ENCODE measurements around the gene ZNF566.

Gene ZNF566

GRCh38 chr19:36456831-36457230, 32.5 kb downstream of the ZNF566 start:
- Histone ChIP-seq H3K4me2 (ENCODE audit: low read depth, low read length, poor library complexity, severe bottlenecking) (no peak overlapping the region), H3F3A (ENCODE audit: low read depth) (no peaks in the 10 kb centered on the region), H3K27me3 (ENCODE audit: insufficient read depth, low read length, poor library complexity, severe bottlenecking) (no peaks in the 10 kb centered on the region), H3K79me2 (ENCODE audit: insufficient read depth, low read length) (no peaks in the 10 kb centered on the region), H4K20me1 (ENCODE audit: insufficient read depth, low read length, poor library complexity, severe bottlenecking) (no peaks in the 10 kb centered on the region), H3K9ac (ENCODE audit: low read depth, low read length, poor library complexity, severe bottlenecking) (no peak overlapping the region), H3K4me1 (ENCODE audit: insufficient read depth, low read length, poor library complexity, severe bottlenecking) (no peaks in the 10 kb centered on the region), H3K4me3 (ENCODE audit: low read length, poor library complexity, severe bottlenecking) (no peak overlapping the region), H3K36me3 (ENCODE audit: insufficient read depth, low read length) (no peaks in the 10 kb centered on the region), H3K9me2 (replicated peaks; ENCODE audit: low read depth, low read length) (no peaks in the 10 kb centered on the region), H3K9me3 (ENCODE audit: insufficient read depth, low read depth, low read length) (peaks cover 4% of the 10 kb centered on the region; the same call in 1 of the 2 replicates), H2AFZ (ENCODE audit: low read length) (no peak overlapping the region)
- TF ChIP-seq CTCF (conservative IDR thresholded peaks at IDR 0.05; ENCODE audit: low read length) = no peak
- TF ChIP-seq EZH2phosphoT487 (IDR thresholded peaks at IDR 0.05; ENCODE audit: borderline replicate concordance) = no peak

- H3K36me3 ChIP-seq (ENCODE audit: insufficient read depth, low read length) = peaks cover 21% of the 10 kb centered on the region
- no peaks in the 10 kb centered on the region for H3F3A ChIP-seq (ENCODE audit: low read depth)
- H3K27me3 ChIP-seq (ENCODE audit: insufficient read depth, low read length, poor library complexity, severe bottlenecking) = no peaks in the 10 kb centered on the region
- TF ChIP-seq CTCF (conservative IDR thresholded peaks at IDR 0.05; ENCODE audit: low read length) (no peak), EZH2phosphoT487 (IDR thresholded peaks at IDR 0.05; ENCODE audit: borderline replicate concordance) (no peak)
- H3K4me1 ChIP-seq (ENCODE audit: insufficient read depth, low read length, poor library complexity, severe bottlenecking) = no peaks in the 10 kb centered on the region
- no peaks in the 10 kb centered on the region for H3K79me2 ChIP-seq (ENCODE audit: insufficient read depth, low read length)
- H2AFZ ChIP-seq (ENCODE audit: low read length) = no peak overlapping the region
- H3K9me2 ChIP-seq (replicated peaks; ENCODE audit: low read depth, low read length) = no peaks in the 10 kb centered on the region
- H3K9ac ChIP-seq (ENCODE audit: low read depth, low read length, poor library complexity, severe bottlenecking) = no peak overlapping the region
- H3K4me3 ChIP-seq (ENCODE audit: low read length, poor library complexity, severe bottlenecking) = no peak overlapping the region
- no peak overlapping the region for H3K4me2 ChIP-seq (ENCODE audit: low read depth, low read length, poor library complexity, severe bottlenecking)
- H4K20me1 ChIP-seq (ENCODE audit: insufficient read depth, low read length, poor library complexity, severe bottlenecking) = no peaks in the 10 kb centered on the region
- H3K9me3 ChIP-seq (ENCODE audit: insufficient read depth, low read depth, low read length) = peaks cover 29% of the 10 kb centered on the region; the same call in 1 of the 2 replicates
Observed at GRCh38 chr19:36449059-36449670, 40.2 kb downstream of the ZNF566 start.

- Histone ChIP-seq H4K20me1 (ENCODE audit: insufficient read depth, low read length, poor library complexity, severe bottlenecking) (no peaks in the 10 kb centered on the region), H3K9me3 (ENCODE audit: insufficient read depth, low read depth, low read length) (no peaks in the 10 kb centered on the region; the same call in 1 of the 2 replicates), H2AFZ (ENCODE audit: low read length) (no peak overlapping the region), H3K9me2 (replicated peaks; ENCODE audit: low read depth, low read length) (no peaks in the 10 kb centered on the region), H3K9ac (ENCODE audit: low read depth, low read length, poor library complexity, severe bottlenecking) (no peak overlapping the region), H3K36me3 (ENCODE audit: insufficient read depth, low read length) (no peaks in the 10 kb centered on the region), H3K4me3 (ENCODE audit: low read length, poor library complexity, severe bottlenecking) (no peak overlapping the region), H3K4me2 (ENCODE audit: low read depth, low read length, poor library complexity, severe bottlenecking) (no peak overlapping the region), H3F3A (ENCODE audit: low read depth) (no peaks in the 10 kb centered on the region), H3K79me2 (ENCODE audit: insufficient read depth, low read length) (no peaks in the 10 kb centered on the region), H3K4me1 (ENCODE audit: insufficient read depth, low read length, poor library complexity, severe bottlenecking) (no peaks in the 10 kb centered on the region), H3K27me3 (ENCODE audit: insufficient read depth, low read length, poor library complexity, severe bottlenecking) (no peaks in the 10 kb centered on the region)
- TF ChIP-seq EZH2phosphoT487 (IDR thresholded peaks at IDR 0.05; ENCODE audit: borderline replicate concordance) = no peak
- no peak for TF ChIP-seq CTCF (conservative IDR thresholded peaks at IDR 0.05; ENCODE audit: low read length)
Observed at GRCh38 chr19:36441339-36441738, 48.0 kb downstream of the ZNF566 start.
